Glutamatergic neuron (in vitro differentiated cells): ENCODE results near the gene PSMB10. TPM values are rescaled to one million over a fixed set of nuclear protein-coding genes. Genes with fewer than 3 reads are reported as not detected.

Experiments
- DNase-seq: peaks from one replicate; pipeline ENCODE4 v3.0.0; 2022
- H3K27ac Mint-ChIP-seq: one replicate; pipeline ENCODE4 v1.8.0; 2020; ENCODE audit warnings: mild to moderate bottlenecking, mixed read lengths, inconsistent platforms; ENCODE audit not compliant: unreplicated experiment
- H3K27me3 Mint-ChIP-seq: one replicate; pipeline ENCODE4 v1.8.0; 2020; ENCODE audit warnings: mild to moderate bottlenecking, moderate library complexity, mixed read lengths, inconsistent platforms; ENCODE audit not compliant: unreplicated experiment
- H3K36me3 Mint-ChIP-seq: one replicate; pipeline ENCODE4 v1.8.0; 2020; ENCODE audit warnings: mild to moderate bottlenecking, mixed read lengths, inconsistent platforms; ENCODE audit not compliant: unreplicated experiment
- H3K4me1 Mint-ChIP-seq: one replicate; pipeline ENCODE4 v1.8.0; 2020; ENCODE audit warnings: mild to moderate bottlenecking, low read depth, mixed read lengths, inconsistent platforms; ENCODE audit not compliant: unreplicated experiment
- H3K4me3 Mint-ChIP-seq: one replicate; pipeline ENCODE4 v1.8.0; 2020; ENCODE audit warnings: mild to moderate bottlenecking, mixed read lengths, inconsistent platforms; ENCODE audit not compliant: unreplicated experiment
- H3K9me3 Mint-ChIP-seq: one replicate; pipeline ENCODE4 v1.8.0; 2020; ENCODE audit warnings: mild to moderate bottlenecking, moderate library complexity, mixed read lengths, inconsistent platforms; ENCODE audit not compliant: unreplicated experiment
- CTCF ChIP-seq: fragments of 200-600 bp; sonication (generic); IDR thresholded peaks from one replicate; pipeline ENCODE4 v1.5.0; 2021; ENCODE audit not compliant: partially characterized antibody, unreplicated experiment
- total RNA-seq: library from RNA; stranded (reverse); fragmentation: NEBNext Ultra II Directional; extraction: Animal tissue kit (Norgen Biotek cat#: 25700); gene quantifications from one replicate; pipeline ENCODE4 v1.2.1, GENCODE V29; 2021; ENCODE audit not compliant: unreplicated experiment

The PSMB10 gene
- total RNA-seq, 1 donor from 2014 or later = 11.0 TPM

DNA sequence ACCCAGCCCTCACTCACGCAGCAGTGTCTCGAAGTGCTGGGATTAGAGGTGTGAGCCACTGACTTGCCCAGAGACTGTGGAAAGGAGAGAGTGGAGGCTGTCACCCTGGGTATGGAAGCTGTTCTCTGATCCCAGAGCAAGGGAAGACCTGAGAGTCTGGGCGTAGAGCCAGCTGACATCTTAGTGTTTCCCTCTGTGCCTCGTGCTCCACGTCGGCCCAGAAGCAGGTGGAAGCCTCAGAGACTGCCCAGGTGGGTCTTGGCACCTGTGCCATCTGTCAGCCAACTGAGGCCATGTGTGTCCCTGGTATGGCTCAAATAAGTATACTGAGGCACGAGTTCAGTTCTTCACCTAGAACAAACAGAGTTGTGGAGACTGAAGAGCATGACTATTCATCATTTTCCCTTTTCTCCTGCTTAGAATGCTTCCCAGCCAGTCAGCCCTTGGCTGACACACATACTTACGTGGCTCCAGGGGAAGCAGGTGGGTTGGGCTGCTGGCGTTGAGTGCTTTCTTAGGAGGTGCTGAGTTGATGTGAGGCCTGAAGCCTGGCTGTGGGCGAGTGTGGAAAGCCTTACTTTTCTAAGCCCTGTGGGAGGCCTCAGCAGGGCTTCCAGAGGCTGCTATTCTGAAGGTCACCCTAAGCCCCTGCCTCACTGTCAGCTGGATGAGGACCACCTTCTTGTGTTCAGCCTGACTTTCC is 13.1 kb downstream of the PSMB10 start:
- Mint-ChIP-seq H3K9me3 (peaks cover 3% of the 10 kb centered on the region), H3K36me3 (no peaks in the 10 kb centered on the region), H3K4me3 (no peak overlapping the region), H3K27me3 (peaks cover 4% of the 10 kb centered on the region), H3K4me1 (peaks cover 12% of the 10 kb centered on the region), H3K27ac (no peak overlapping the region)
- DNase-seq = no peak
- TF ChIP-seq CTCF = no peak

GRCh38 chr16:67922740-67923139 is 13.9 kb downstream of the PSMB10 start:
- DNase-seq = no peak
- peak overlapping the region; percentile 22 for H3K27ac Mint-ChIP-seq
- no peak for TF ChIP-seq CTCF
- H3K4me1 Mint-ChIP-seq = peaks cover 15% of the 10 kb centered on the region
- H3K27me3 Mint-ChIP-seq = peaks cover 4% of the 10 kb centered on the region
- no peaks in the 10 kb centered on the region for H3K36me3 Mint-ChIP-seq
- no peak overlapping the region for H3K4me3 Mint-ChIP-seq
- peaks cover 3% of the 10 kb centered on the region for H3K9me3 Mint-ChIP-seq

DNA sequence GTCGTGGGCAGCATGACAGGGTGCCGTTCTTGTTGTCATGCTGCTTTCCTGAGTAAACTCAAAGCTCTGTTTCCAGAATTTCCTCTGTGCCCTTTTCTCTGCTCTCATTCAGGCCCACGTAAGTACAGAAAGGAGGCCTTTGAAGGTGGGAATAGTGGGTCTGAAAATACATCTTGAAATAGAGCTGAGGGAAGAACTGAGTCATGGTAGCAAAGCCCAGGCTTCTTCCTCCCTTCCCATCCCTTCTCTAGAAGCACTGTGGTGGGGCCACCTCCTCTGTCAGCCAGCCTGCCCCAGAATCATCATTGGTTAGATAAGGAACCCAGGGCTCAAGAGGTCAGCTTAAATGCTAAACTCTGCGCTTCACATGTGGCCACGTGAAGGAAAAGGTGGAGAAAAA is 14.4 kb downstream of the PSMB10 start:
- Mint-ChIP-seq H3K9me3 (peaks cover 6% of the 10 kb centered on the region), H3K36me3 (no peaks in the 10 kb centered on the region), H3K4me1 (peaks cover 20% of the 10 kb centered on the region), H3K27me3 (peaks cover 4% of the 10 kb centered on the region), H3K27ac (no peak overlapping the region), H3K4me3 (no peak overlapping the region)
- no peak for TF ChIP-seq CTCF
- no peak for DNase-seq

DNA sequence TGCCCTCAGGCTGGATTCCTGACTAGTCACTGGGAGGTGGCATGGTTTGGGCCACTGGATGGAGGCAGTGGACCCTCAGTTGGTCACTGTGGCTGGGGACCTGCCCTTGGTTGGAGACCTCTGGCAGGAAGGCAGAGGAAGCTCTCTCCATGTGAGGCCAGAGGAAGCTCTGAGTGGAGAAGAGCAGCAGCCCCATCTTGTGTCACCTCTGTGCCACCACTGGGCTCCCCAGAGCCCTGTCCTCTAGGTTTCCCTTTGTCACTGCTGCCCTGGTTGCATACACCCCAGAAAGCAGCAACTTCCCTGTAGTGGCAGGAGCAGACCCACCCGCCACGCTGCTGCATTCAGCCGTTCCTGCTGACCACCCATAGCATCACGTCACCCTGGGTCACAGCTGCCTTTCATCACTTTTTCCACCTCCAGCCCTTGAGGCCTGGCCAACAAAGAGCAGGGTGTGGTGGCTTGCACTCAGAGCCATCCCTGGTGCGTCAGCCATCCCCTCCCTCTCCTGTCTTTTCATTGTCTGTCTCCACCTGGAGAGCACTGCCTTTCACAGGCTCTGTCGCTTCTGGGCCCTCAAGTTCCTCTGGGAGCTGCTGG is 16.9 kb downstream of the PSMB10 start:
- Mint-ChIP-seq H3K36me3 (no peaks in the 10 kb centered on the region), H3K27me3 (peaks cover 4% of the 10 kb centered on the region), H3K27ac (no peak overlapping the region), H3K4me3 (no peak overlapping the region), H3K4me1 (peaks cover 15% of the 10 kb centered on the region), H3K9me3 (peaks cover 6% of the 10 kb centered on the region)
- no peak for DNase-seq
- TF ChIP-seq CTCF = no peak

DNA sequence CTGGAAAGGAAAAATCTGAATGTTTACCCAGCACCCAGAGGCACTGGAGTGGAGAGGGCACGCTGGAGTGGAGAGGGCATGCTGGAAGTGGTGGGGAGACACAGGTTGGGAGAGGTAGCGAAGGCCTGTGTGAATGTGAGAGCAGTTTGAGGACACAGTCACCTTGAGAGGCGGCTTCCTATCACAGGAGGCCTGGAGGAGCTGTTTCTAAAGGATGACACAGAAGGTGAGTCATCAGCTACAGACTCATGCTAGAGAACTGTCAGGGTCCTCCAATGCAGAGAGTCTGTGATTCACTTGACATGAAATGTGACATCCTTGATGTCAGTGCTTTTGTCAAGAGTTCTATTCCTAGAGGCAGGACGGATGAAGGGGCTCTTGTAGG is 18.8 kb downstream of the PSMB10 start:
- DNase-seq = no peak
- Mint-ChIP-seq H3K27me3 (peaks cover 6% of the 10 kb centered on the region), H3K9me3 (peaks cover 6% of the 10 kb centered on the region), H3K36me3 (no peaks in the 10 kb centered on the region), H3K27ac (peak overlapping the region; percentile 75), H3K4me3 (peak overlapping the region; percentile 26), H3K4me1 (peaks cover 16% of the 10 kb centered on the region)
- TF ChIP-seq CTCF = no peak
